NB4 (cell line): Measurements from ENCODE around the gene CACNA1A.

ENCODE experiments used
- CTCF ChIP-seq: IDR thresholded peaks from one replicate; pipeline ENCODE4 v1.5.1; 2012; ENCODE audit warnings: low read depth, low read length
- MAX ChIP-seq: IDR thresholded peaks from 2 replicates; pipeline ENCODE4 v1.6.1; 2011; ENCODE audit warnings: low read depth, low read length
- MYC ChIP-seq: IDR thresholded peaks from 2 replicates; pipeline ENCODE4 v1.6.1; 2011; ENCODE audit warnings: low read depth, low read length
- POLR2A ChIP-seq: IDR thresholded peaks from 2 replicates; pipeline ENCODE4 v1.6.1; 2011; ENCODE audit warnings: mild to moderate bottlenecking; ENCODE audit not compliant: insufficient read length; ENCODE audit errors: extremely low read depth

- TF ChIP-seq CTCF (peak; percentile 80), POLR2A (no peak), MYC (no peak), MAX (0 out of 2 replicates have a peak, but pooled peaks have one; percentile 21)
Measured at GRCh38 chr19:13234518-13234917, 271.8 kb downstream of the CACNA1A start.
